ENCODE measurements around the gene SMYD3. TPM values are rescaled to one million over a fixed set of nuclear protein-coding genes. Genes with fewer than 3 reads are reported as not detected.

Gene SMYD3
- total RNA-seq, 1 donor from 2014 or later, result 20.8 TPM

- H3K4me3 Mint-ChIP-seq, result no peak overlapping the region
Measured at GRCh38 chr1:245814651-245815050, 692.4 kb downstream of the SMYD3 start.

GRCh38 chr1:245812278-245812677 is 694.8 kb downstream of the SMYD3 start:
- Mint-ChIP-seq H3K4me3 (no peak overlapping the region), H3K27ac (no peak overlapping the region), H3K36me3 (ENCODE audit: low read depth) (no peaks in the 10 kb centered on the region), H3K27me3 (no peaks in the 10 kb centered on the region), H3K4me1 (peaks cover 51% of the 10 kb centered on the region), H3K9me3 (no peaks in the 10 kb centered on the region)
- intact Hi-C loops (cut with micrococcal nuclease), result no loop called here
- CTCF ChIA-PET, result no interaction called here
- DNase-seq (no peak), ATAC-seq (ENCODE audit: low read depth) (no peak)
- TF ChIP-seq, protein P1, sequence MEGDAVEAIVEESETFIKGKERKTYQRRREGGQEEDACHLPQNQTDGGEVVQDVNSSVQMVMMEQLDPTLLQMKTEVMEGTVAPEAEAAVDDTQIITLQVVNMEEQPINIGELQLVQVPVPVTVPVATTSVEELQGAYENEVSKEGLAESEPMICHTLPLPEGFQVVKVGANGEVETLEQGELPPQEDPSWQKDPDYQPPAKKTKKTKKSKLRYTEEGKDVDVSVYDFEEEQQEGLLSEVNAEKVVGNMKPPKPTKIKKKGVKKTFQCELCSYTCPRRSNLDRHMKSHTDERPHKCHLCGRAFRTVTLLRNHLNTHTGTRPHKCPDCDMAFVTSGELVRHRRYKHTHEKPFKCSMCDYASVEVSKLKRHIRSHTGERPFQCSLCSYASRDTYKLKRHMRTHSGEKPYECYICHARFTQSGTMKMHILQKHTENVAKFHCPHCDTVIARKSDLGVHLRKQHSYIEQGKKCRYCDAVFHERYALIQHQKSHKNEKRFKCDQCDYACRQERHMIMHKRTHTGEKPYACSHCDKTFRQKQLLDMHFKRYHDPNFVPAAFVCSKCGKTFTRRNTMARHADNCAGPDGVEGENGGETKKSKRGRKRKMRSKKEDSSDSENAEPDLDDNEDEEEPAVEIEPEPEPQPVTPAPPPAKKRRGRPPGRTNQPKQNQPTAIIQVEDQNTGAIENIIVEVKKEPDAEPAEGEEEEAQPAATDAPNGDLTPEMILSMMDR (IDR thresholded peaks at IDR 0.05), result no peak
- POLR2A ChIA-PET, result no interaction called here

More at GRCh38 chr1:245814651-245815050, 692.4 kb downstream of the SMYD3 start:
- Mint-ChIP-seq H3K27ac (no peak overlapping the region), H3K27me3 (no peaks in the 10 kb centered on the region), H3K4me1 (peaks cover 27% of the 10 kb centered on the region), H3K9me3 (no peaks in the 10 kb centered on the region), H3K36me3 (ENCODE audit: low read depth) (no peaks in the 10 kb centered on the region)
- intact Hi-C loops (cut with micrococcal nuclease), result no loop called here
- CTCF ChIA-PET, result no interaction called here
- ATAC-seq (ENCODE audit: low read depth), result no peak
- no peak for DNase-seq
- TF ChIP-seq, protein P1 (IDR thresholded peaks at IDR 0.05), result no peak
- POLR2A ChIA-PET, result no interaction called here

- no peak for DNase-seq
- Mint-ChIP-seq H3K4me1 (peaks cover 62% of the 10 kb centered on the region), H3K36me3 (ENCODE audit: low read depth) (no peaks in the 10 kb centered on the region), H3K27me3 (no peaks in the 10 kb centered on the region), H3K9me3 (no peaks in the 10 kb centered on the region), H3K27ac (peak overlapping the region; percentile 91), H3K4me3 (peak overlapping the region; percentile 29)
- CTCF ChIA-PET, result no interaction called here
- intact Hi-C loops (cut with micrococcal nuclease), result no loop called here
- TF ChIP-seq, protein P1 (IDR thresholded peaks at IDR 0.05), result no peak
- POLR2A ChIA-PET, result no interaction called here
- no peak for ATAC-seq (ENCODE audit: low read depth)
Measured at GRCh38 chr1:245810789-245811337, 696.2 kb downstream of the SMYD3 start.

DNA sequence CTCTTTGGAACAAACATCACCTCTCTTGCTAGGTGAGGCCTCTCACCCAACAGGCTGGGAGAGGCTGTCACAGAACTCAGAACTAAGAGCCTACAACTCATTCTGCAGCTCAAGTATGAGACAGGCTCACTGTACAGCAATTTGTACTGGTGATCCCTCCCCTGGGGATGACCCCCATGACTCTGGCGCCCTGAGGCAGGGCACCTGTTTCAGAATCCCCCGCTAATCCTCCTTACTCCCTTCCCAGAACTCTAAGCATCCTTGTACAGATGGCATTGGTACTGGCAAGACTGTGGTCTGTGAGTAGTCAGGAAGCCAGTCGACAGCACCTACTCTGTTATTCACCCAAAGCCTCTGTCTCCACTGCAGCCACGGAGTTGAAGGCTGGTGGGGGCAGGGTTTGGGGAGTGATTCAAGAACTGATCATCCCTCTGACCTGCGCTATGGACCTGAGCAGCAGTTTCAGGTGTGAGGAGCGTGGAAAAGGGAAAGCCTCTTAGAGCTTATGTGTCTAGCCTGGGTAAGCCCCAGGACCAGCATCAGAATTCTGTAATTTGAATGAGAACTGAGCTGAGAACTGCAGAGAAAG is 696.8 kb downstream of the SMYD3 start:
- Mint-ChIP-seq H3K27me3 (no peaks in the 10 kb centered on the region), H3K27ac (peak overlapping the region; percentile 91), H3K4me1 (peaks cover 63% of the 10 kb centered on the region), H3K4me3 (no peak overlapping the region), H3K36me3 (ENCODE audit: low read depth) (no peaks in the 10 kb centered on the region), H3K9me3 (no peaks in the 10 kb centered on the region)
- ChIA-PET POLR2A (no interaction called here), CTCF (no interaction called here)
- intact Hi-C loops (cut with micrococcal nuclease), result no loop called here
- ATAC-seq (ENCODE audit: low read depth), result no peak
- no peak for DNase-seq
- TF ChIP-seq, protein P1 (IDR thresholded peaks at IDR 0.05), result no peak

- TF ChIP-seq, protein P1 (IDR thresholded peaks at IDR 0.05), result no peak
- ChIA-PET CTCF (no interaction called here), POLR2A (no interaction called here)
- ATAC-seq (ENCODE audit: low read depth) (no peak), DNase-seq (no peak)
- Mint-ChIP-seq H3K4me3 (no peak overlapping the region), H3K27ac (peak overlapping the region; percentile 91), H3K9me3 (no peaks in the 10 kb centered on the region), H3K4me1 (peaks cover 63% of the 10 kb centered on the region), H3K36me3 (ENCODE audit: low read depth) (no peaks in the 10 kb centered on the region), H3K27me3 (no peaks in the 10 kb centered on the region)
- intact Hi-C loops (cut with micrococcal nuclease), result loop anchor here (10.0 kb wide), 1 partner anchor 655 kb away; the partner anchor contains the start of gene KIF26B
Measured at GRCh38 chr1:245809361-245809760, 697.7 kb downstream of the SMYD3 start.
